Astrocyte (in vitro differentiated cells and primary cell): ENCODE measurements around the gene PTPRF. TPM values are rescaled to one million over a fixed set of nuclear protein-coding genes. Genes with fewer than 3 reads are reported as not detected.
A peak's percentile ranks its signal among the peaks of the same experiment; 100 is the strongest.

Source experiments
- DNase-seq: peaks from one replicate; pipeline ENCODE4 v3.0.0-alpha.2; 2010; ENCODE audit warnings: low read depth
- FAIRE-seq: peaks from 2 replicates; lab custom pipeline; 2011; peaks lifted over from hg19 to GRCh38; lab: Jason Lieb, UNC
- H2AFZ ChIP-seq: 2 replicates; pipeline ENCODE4 v1.6.0; 2012; ENCODE audit warnings: low read depth, low read length, inconsistent platforms
- H3K27ac ChIP-seq: 2 replicates; pipeline ENCODE4 v1.5.1; 2011; ENCODE audit warnings: low read depth, low read length, inconsistent platforms
- H3K27me3 ChIP-seq: 2 replicates; pipeline ENCODE4 v1.6.0; 2011; ENCODE audit warnings: low read length, inconsistent platforms; ENCODE audit not compliant: insufficient read depth
- H3K36me3 ChIP-seq: 2 replicates; pipeline ENCODE4 v1.5.1; 2011; ENCODE audit warnings: low read length, inconsistent platforms; ENCODE audit not compliant: insufficient read depth
- H3K4me1 ChIP-seq: 2 replicates; pipeline ENCODE4 v1.5.1; 2011; ENCODE audit warnings: low read length, inconsistent platforms; ENCODE audit not compliant: insufficient read depth
- H3K4me2 ChIP-seq: 2 replicates; pipeline ENCODE4 v1.6.0; 2012; ENCODE audit warnings: low read length, inconsistent platforms
- H3K4me3 ChIP-seq: 2 replicates; pipeline ENCODE4 v1.5.1; 2011; ENCODE audit warnings: low read depth, mild to moderate bottlenecking, low read length, inconsistent platforms; ENCODE audit not compliant: insufficient read depth
- H3K79me2 ChIP-seq: 2 replicates; pipeline ENCODE4 v1.6.0; 2012; ENCODE audit warnings: mild to moderate bottlenecking, low read length, inconsistent platforms; ENCODE audit not compliant: insufficient read depth
- H3K9ac ChIP-seq: 2 replicates; pipeline ENCODE4 v1.6.0; 2012; ENCODE audit warnings: mild to moderate bottlenecking, low read length, inconsistent platforms
- H3K9me3 ChIP-seq: 2 replicates; pipeline ENCODE4 v1.5.1; 2012; ENCODE audit warnings: low read depth, mild to moderate bottlenecking, low read length, inconsistent platforms; ENCODE audit not compliant: insufficient read depth
- H4K20me1 ChIP-seq: 2 replicates; pipeline ENCODE4 v1.6.0; 2012; ENCODE audit warnings: low read length, inconsistent platforms; ENCODE audit not compliant: insufficient read depth
- H3K27ac Mint-ChIP-seq: one replicate; pipeline ENCODE4 v1.8.0; 2021; ENCODE audit warnings: mild to moderate bottlenecking, mixed read lengths; ENCODE audit not compliant: unreplicated experiment
- H3K27me3 Mint-ChIP-seq: one replicate; pipeline ENCODE4 v1.8.0; 2021; ENCODE audit warnings: low read depth, mixed read lengths; ENCODE audit not compliant: unreplicated experiment
- H3K36me3 Mint-ChIP-seq: one replicate; pipeline ENCODE4 v1.8.0; 2021; ENCODE audit warnings: low read depth, mixed read lengths; ENCODE audit not compliant: unreplicated experiment
- H3K4me1 Mint-ChIP-seq: one replicate; pipeline ENCODE4 v1.8.0; 2021; ENCODE audit warnings: low read depth, mixed read lengths; ENCODE audit not compliant: unreplicated experiment
- H3K4me3 Mint-ChIP-seq: one replicate; pipeline ENCODE4 v1.8.0; 2021; ENCODE audit warnings: mild to moderate bottlenecking, moderate library complexity, mixed read lengths; ENCODE audit not compliant: unreplicated experiment
- H3K9me3 Mint-ChIP-seq: one replicate; pipeline ENCODE4 v1.8.0; 2021; ENCODE audit warnings: mild to moderate bottlenecking, mixed read lengths; ENCODE audit not compliant: unreplicated experiment
- EZH2 ChIP-seq: IDR thresholded peaks from 2 replicates; pipeline ENCODE4 v1.6.1; 2012; ENCODE audit warnings: mild to moderate bottlenecking, low read length, inconsistent platforms; ENCODE audit not compliant: insufficient read depth
- total RNA-seq: library from RNA; stranded (reverse); gene quantifications from 2 replicates; pipeline ENCODE4 v1.2.1, GENCODE V29; 2021
- TF ChIP-seq, protein P1 (sequence below): IDR thresholded peaks from 2 replicates; pipeline ENCODE4 v1.5.1; 2011; ENCODE audit warnings: low read depth, mild to moderate bottlenecking, inconsistent platforms, low read length, moderate library complexity; ENCODE audit not compliant: insufficient read depth

PTPRF gene
- total RNA-seq, 1 donor from 2014 or later: 275 TPM

GRCh38 chr1:43534256-43534655, 3.6 kb downstream of the PTPRF start:
- peaks cover 76% of the 10 kb centered on the region for H4K20me1 ChIP-seq

GRCh38 chr1:43536196-43536863, 5.6 kb downstream of the PTPRF start:
- no peak overlapping the region for H3K4me2 ChIP-seq
- TF ChIP-seq EZH2: no peak
- TF ChIP-seq, protein P1, sequence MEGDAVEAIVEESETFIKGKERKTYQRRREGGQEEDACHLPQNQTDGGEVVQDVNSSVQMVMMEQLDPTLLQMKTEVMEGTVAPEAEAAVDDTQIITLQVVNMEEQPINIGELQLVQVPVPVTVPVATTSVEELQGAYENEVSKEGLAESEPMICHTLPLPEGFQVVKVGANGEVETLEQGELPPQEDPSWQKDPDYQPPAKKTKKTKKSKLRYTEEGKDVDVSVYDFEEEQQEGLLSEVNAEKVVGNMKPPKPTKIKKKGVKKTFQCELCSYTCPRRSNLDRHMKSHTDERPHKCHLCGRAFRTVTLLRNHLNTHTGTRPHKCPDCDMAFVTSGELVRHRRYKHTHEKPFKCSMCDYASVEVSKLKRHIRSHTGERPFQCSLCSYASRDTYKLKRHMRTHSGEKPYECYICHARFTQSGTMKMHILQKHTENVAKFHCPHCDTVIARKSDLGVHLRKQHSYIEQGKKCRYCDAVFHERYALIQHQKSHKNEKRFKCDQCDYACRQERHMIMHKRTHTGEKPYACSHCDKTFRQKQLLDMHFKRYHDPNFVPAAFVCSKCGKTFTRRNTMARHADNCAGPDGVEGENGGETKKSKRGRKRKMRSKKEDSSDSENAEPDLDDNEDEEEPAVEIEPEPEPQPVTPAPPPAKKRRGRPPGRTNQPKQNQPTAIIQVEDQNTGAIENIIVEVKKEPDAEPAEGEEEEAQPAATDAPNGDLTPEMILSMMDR: no peak
- Mint-ChIP-seq H3K9me3 (no peaks in the 10 kb centered on the region), H3K4me1 (peaks cover 17% of the 10 kb centered on the region), H3K27ac (peak overlapping the region; percentile 30), H3K36me3 (peaks cover 33% of the 10 kb centered on the region), H3K27me3 (no peaks in the 10 kb centered on the region), H3K4me3 (no peak overlapping the region)
- H3K4me3 ChIP-seq: no peak overlapping the region
- peaks cover 20% of the 10 kb centered on the region for H3K4me1 ChIP-seq
- no peak overlapping the region for H3K9ac ChIP-seq
- no peaks in the 10 kb centered on the region for H3K27me3 ChIP-seq
- no peaks in the 10 kb centered on the region for H3K9me3 ChIP-seq
- H2AFZ ChIP-seq: no peak overlapping the region
- peaks cover 97% of the 10 kb centered on the region for H4K20me1 ChIP-seq
- peaks cover 4% of the 10 kb centered on the region for H3K36me3 ChIP-seq
- H3K27ac ChIP-seq: no peak overlapping the region
- H3K79me2 ChIP-seq: peaks cover 80% of the 10 kb centered on the region
- no peak for FAIRE-seq
- no peak for DNase-seq

More at GRCh38 chr1:43534256-43534655, 3.6 kb downstream of the PTPRF start:
- no peak for FAIRE-seq
- H3K79me2 ChIP-seq: peaks cover 78% of the 10 kb centered on the region
- H3K4me2 ChIP-seq: no peak overlapping the region
- peaks cover 24% of the 10 kb centered on the region for H3K36me3 Mint-ChIP-seq
- peaks cover 30% of the 10 kb centered on the region for H3K4me1 ChIP-seq
- no peaks in the 10 kb centered on the region for H3K27me3 ChIP-seq
- H3K9me3 ChIP-seq: no peaks in the 10 kb centered on the region
- no peak overlapping the region for H3K9ac ChIP-seq
- TF ChIP-seq, protein P1: no peak
- TF ChIP-seq EZH2: no peak
- no peaks in the 10 kb centered on the region for H3K9me3 Mint-ChIP-seq
- H3K4me1 Mint-ChIP-seq: peaks cover 28% of the 10 kb centered on the region
- DNase-seq: no peak
- H3K4me3 Mint-ChIP-seq: peak overlapping the region; percentile 72
- H3K27ac ChIP-seq: no peak overlapping the region
- no peak overlapping the region for H2AFZ ChIP-seq
- H3K4me3 ChIP-seq: no peak overlapping the region
- H3K27me3 Mint-ChIP-seq: no peaks in the 10 kb centered on the region
- H3K27ac Mint-ChIP-seq: no peak overlapping the region
- peaks cover 4% of the 10 kb centered on the region for H3K36me3 ChIP-seq

DNA sequence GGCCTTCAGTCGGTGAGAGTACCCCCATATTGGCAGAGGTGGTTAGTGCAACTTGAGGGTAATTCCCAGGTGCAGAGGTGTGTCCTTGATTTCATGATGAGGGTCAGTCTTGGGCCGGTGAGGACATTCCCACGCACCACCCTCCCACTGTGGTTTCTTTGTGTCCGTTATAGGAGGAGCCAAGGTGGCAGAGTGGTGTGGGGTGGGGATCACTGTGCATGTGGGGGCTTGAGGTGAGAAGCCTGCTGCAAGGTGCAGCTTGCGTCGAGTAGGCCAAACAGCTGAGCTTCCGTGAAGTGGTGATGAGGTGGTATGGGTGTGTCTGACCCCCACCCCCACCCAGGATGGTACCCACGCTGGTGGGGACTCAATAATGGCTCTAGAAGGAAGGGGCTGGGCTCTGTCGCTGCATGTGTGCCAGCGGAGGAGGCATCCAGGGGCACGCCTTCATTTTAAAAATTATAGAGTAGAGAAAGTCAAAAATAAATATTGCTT, 6.2 kb downstream of the PTPRF start:
- Histone ChIP-seq H3K9me3 (no peaks in the 10 kb centered on the region), H3K27me3 (no peaks in the 10 kb centered on the region), H3K27ac (no peak overlapping the region), H3K79me2 (peaks cover 79% of the 10 kb centered on the region), H3K4me2 (no peak overlapping the region), H3K4me1 (peaks cover 20% of the 10 kb centered on the region), H3K36me3 (peaks cover 4% of the 10 kb centered on the region), H2AFZ (no peak overlapping the region), H4K20me1 (peaks cover 97% of the 10 kb centered on the region), H3K9ac (no peak overlapping the region), H3K4me3 (no peak overlapping the region)
- Mint-ChIP-seq H3K9me3 (no peaks in the 10 kb centered on the region), H3K27me3 (no peaks in the 10 kb centered on the region), H3K4me3 (no peak overlapping the region), H3K36me3 (peaks cover 32% of the 10 kb centered on the region), H3K4me1 (peaks cover 17% of the 10 kb centered on the region), H3K27ac (no peak overlapping the region)
- TF ChIP-seq EZH2: no peak
- TF ChIP-seq, protein P1: no peak
- no peak for FAIRE-seq
- DNase-seq: no peak
